Activated T-cell treated with anti-CD3 and anti-CD28 coated beads, Interleukin-2, amount 50 U/mL, for 1 hour (primary cell): ENCODE data around the gene USH1C.

Experiments
- DNase-seq: peaks from one replicate; pipeline ENCODE4 v3.0.0-alpha.2; 2020

Gene USH1C

GRCh38 chr11:17522655-17523054 is 21.6 kb downstream of the USH1C start:
- no peak for DNase-seq

GRCh38 chr11:17521106-17521900 is 22.9 kb downstream of the USH1C start:
- DNase-seq: no peak

- DNase-seq: no peak
Measured at GRCh38 chr11:17519061-17519885, 24.9 kb downstream of the USH1C start.

- DNase-seq: no peak
Measured at GRCh38 chr11:17518366-17518765, 25.9 kb downstream of the USH1C start.

- no peak for DNase-seq
Measured at GRCh38 chr11:17517186-17517585, 27.0 kb downstream of the USH1C start.

GRCh38 chr11:17516551-17517150 is 27.6 kb downstream of the USH1C start:
- no peak for DNase-seq

- no peak for DNase-seq
Measured at GRCh38 chr11:17515443-17516176, 28.6 kb downstream of the USH1C start.

GRCh38 chr11:17514476-17514875 is 29.7 kb downstream of the USH1C start:
- DNase-seq: no peak

- DNase-seq: no peak
Measured at GRCh38 chr11:17513853-17514252, 30.4 kb downstream of the USH1C start.

- DNase-seq: no peak
Measured at GRCh38 chr11:17512101-17512500, 32.1 kb downstream of the USH1C start.

- no peak for DNase-seq
Measured at GRCh38 chr11:17511571-17511970, 32.6 kb downstream of the USH1C start.

- DNase-seq: no peak
Measured at GRCh38 chr11:17510507-17511206, 33.6 kb downstream of the USH1C start.

- DNase-seq: no peak
Measured at GRCh38 chr11:17508791-17509190, 35.4 kb downstream of the USH1C start.

GRCh38 chr11:17508306-17508705 is 35.9 kb downstream of the USH1C start:
- DNase-seq: no peak

GRCh38 chr11:17507773-17508172 is 36.4 kb downstream of the USH1C start:
- DNase-seq: no peak

- DNase-seq: no peak
Measured at GRCh38 chr11:17506942-17507341, 37.3 kb downstream of the USH1C start.

- no peak for DNase-seq
Measured at GRCh38 chr11:17506314-17506713, 37.9 kb downstream of the USH1C start.

GRCh38 chr11:17505146-17505545 is 39.1 kb downstream of the USH1C start:
- DNase-seq: no peak

GRCh38 chr11:17504330-17505107 is 39.7 kb downstream of the USH1C start:
- peak; percentile 82 for DNase-seq

GRCh38 chr11:17502630-17503029 is 41.6 kb downstream of the USH1C start:
- no peak for DNase-seq

GRCh38 chr11:17500673-17501072 is 43.5 kb downstream of the USH1C start:
- DNase-seq: no peak

GRCh38 chr11:17498475-17498874 is 45.7 kb downstream of the USH1C start:
- no peak for DNase-seq
